Measurements from ENCODE around the gene C9. TPM values are rescaled to one million over a fixed set of nuclear protein-coding genes. Genes with fewer than 3 reads are reported as not detected.

C9 gene
- total RNA-seq, 2 donors from 2014 or later: not detected

- peaks cover 22% of the 10 kb centered on the region for H3K4me1 Mint-ChIP-seq (ENCODE audit: low read depth)
- ATAC-seq (replicated peaks in 1 of 2) (no peak), DNase-seq (no peak)
- no peak overlapping the region for H3K27ac Mint-ChIP-seq
- H3K27me3 Mint-ChIP-seq (ENCODE audit: low read depth): no peaks in the 10 kb centered on the region
- H3K4me3 Mint-ChIP-seq: no peak overlapping the region
- H3K36me3 Mint-ChIP-seq (ENCODE audit: insufficient read depth in 2 of 2): no peaks in the 10 kb centered on the region
- no peaks in the 10 kb centered on the region for H3K9me3 Mint-ChIP-seq
Measured at GRCh38 chr5:39262981-39263380, 101.3 kb downstream of the C9 start.

GRCh38 chr5:39260095-39260494, 104.2 kb downstream of the C9 start:
- DNase-seq: no peak
- Mint-ChIP-seq H3K36me3 (ENCODE audit: insufficient read depth in 2 of 2) (no peaks in the 10 kb centered on the region), H3K4me1 (ENCODE audit: low read depth) (peaks cover 26% of the 10 kb centered on the region), H3K27me3 (ENCODE audit: low read depth) (no peaks in the 10 kb centered on the region), H3K4me3 (no peak overlapping the region), H3K9me3 (no peaks in the 10 kb centered on the region), H3K27ac (no peak overlapping the region)
- ATAC-seq (replicated peaks in 1 of 2): no peak

- Mint-ChIP-seq H3K27ac (no peak overlapping the region), H3K36me3 (ENCODE audit: insufficient read depth in 2 of 2) (no peaks in the 10 kb centered on the region), H3K27me3 (ENCODE audit: low read depth) (no peaks in the 10 kb centered on the region), H3K9me3 (no peaks in the 10 kb centered on the region), H3K4me1 (ENCODE audit: low read depth) (peaks cover 17% of the 10 kb centered on the region), H3K4me3 (no peak overlapping the region)
- ATAC-seq (replicated peaks in 1 of 2) (no peak), DNase-seq (no peak)
Measured at GRCh38 chr5:39257554-39257953, 106.7 kb downstream of the C9 start.

GRCh38 chr5:39256477-39257235, 107.6 kb downstream of the C9 start:
- ATAC-seq (replicated peaks in 1 of 2) (peak; percentile 98 to 99), DNase-seq (peak in 1 of 2 donors; percentile 18)
- Mint-ChIP-seq H3K36me3 (ENCODE audit: insufficient read depth in 2 of 2) (no peaks in the 10 kb centered on the region), H3K27me3 (ENCODE audit: low read depth) (no peaks in the 10 kb centered on the region), H3K27ac (peak overlapping the region; percentile 51), H3K4me3 (peak overlapping the region; percentile 10 to 57), H3K9me3 (no peaks in the 10 kb centered on the region), H3K4me1 (ENCODE audit: low read depth) (peaks cover 17% of the 10 kb centered on the region)

- DNase-seq (no peak), ATAC-seq (replicated peaks in 1 of 2) (no peak)
- Mint-ChIP-seq H3K9me3 (no peaks in the 10 kb centered on the region), H3K27me3 (ENCODE audit: low read depth) (no peaks in the 10 kb centered on the region), H3K36me3 (ENCODE audit: insufficient read depth in 2 of 2) (peaks cover 1 to 3% of the 10 kb centered on the region in 2 donors), H3K4me3 (peak overlapping the region in 1 of 2 donors; percentile 57), H3K4me1 (ENCODE audit: low read depth) (peaks cover 17% of the 10 kb centered on the region), H3K27ac (peak overlapping the region; percentile 38)
Measured at GRCh38 chr5:39255406-39255805, 108.9 kb downstream of the C9 start.

- Mint-ChIP-seq H3K4me3 (no peak overlapping the region), H3K27me3 (ENCODE audit: low read depth) (no peaks in the 10 kb centered on the region), H3K36me3 (ENCODE audit: insufficient read depth in 2 of 2) (peaks cover 5 to 7% of the 10 kb centered on the region in 2 donors), H3K27ac (no peak overlapping the region), H3K4me1 (ENCODE audit: low read depth) (peaks cover 17% of the 10 kb centered on the region), H3K9me3 (peaks cover 3% of the 10 kb centered on the region in 2 donors)
- no peak for ATAC-seq (replicated peaks in 1 of 2)
- DNase-seq: no peak
Measured at GRCh38 chr5:39254671-39255070, 109.6 kb downstream of the C9 start.

DNA sequence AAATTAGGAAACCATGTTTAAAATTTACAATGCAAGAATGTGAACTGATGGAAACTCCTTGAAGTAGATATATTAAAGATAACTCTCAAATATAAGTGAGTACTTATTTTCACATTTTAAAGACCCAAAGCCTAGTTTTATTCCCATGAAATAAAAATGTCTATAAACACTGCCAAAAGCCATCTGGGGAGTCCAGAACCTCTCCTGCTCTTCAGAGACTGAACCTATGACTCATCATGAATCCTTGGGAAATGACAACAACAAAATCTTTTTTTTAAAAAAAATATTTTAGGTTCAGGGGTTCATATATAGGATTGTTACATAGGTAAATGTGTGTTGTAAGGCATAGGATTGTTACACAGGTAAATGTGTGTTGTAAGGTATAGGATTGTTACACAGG, 111.1 kb downstream of the C9 start:
- no peak for ATAC-seq (replicated peaks in 1 of 2)
- H3K4me1 Mint-ChIP-seq (ENCODE audit: low read depth): peaks cover 23% of the 10 kb centered on the region
- H3K27me3 Mint-ChIP-seq (ENCODE audit: low read depth): no peaks in the 10 kb centered on the region
- peaks cover 8 to 9% of the 10 kb centered on the region in 2 donors for H3K36me3 Mint-ChIP-seq (ENCODE audit: insufficient read depth in 2 of 2)
- no peak for DNase-seq
- H3K9me3 Mint-ChIP-seq: peaks cover 5 to 6% of the 10 kb centered on the region in 2 donors
- no peak overlapping the region for H3K4me3 Mint-ChIP-seq
- H3K27ac Mint-ChIP-seq: no peak overlapping the region

GRCh38 chr5:39249564-39250274, 114.6 kb downstream of the C9 start:
- Mint-ChIP-seq H3K9me3 (peaks cover 5 to 6% of the 10 kb centered on the region in 2 donors), H3K4me3 (no peak overlapping the region), H3K36me3 (ENCODE audit: insufficient read depth in 2 of 2) (peaks cover 8 to 9% of the 10 kb centered on the region in 2 donors), H3K4me1 (ENCODE audit: low read depth) (peaks cover 6% of the 10 kb centered on the region), H3K27me3 (ENCODE audit: low read depth) (no peaks in the 10 kb centered on the region), H3K27ac (no peak overlapping the region)
- DNase-seq: no peak
- peak; percentile 65 to 82 for ATAC-seq (replicated peaks in 1 of 2)

GRCh38 chr5:39249069-39249468, 115.2 kb downstream of the C9 start:
- Mint-ChIP-seq H3K36me3 (ENCODE audit: insufficient read depth in 2 of 2) (peaks cover 8 to 9% of the 10 kb centered on the region in 2 donors), H3K27me3 (ENCODE audit: low read depth) (no peaks in the 10 kb centered on the region), H3K9me3 (peaks cover 5 to 6% of the 10 kb centered on the region in 2 donors), H3K4me1 (ENCODE audit: low read depth) (peaks cover 6% of the 10 kb centered on the region), H3K27ac (no peak overlapping the region), H3K4me3 (no peak overlapping the region)
- ATAC-seq (replicated peaks in 1 of 2) (no peak), DNase-seq (no peak)

- Mint-ChIP-seq H3K4me1 (ENCODE audit: low read depth) (peaks cover 11% of the 10 kb centered on the region), H3K4me3 (no peak overlapping the region), H3K36me3 (ENCODE audit: insufficient read depth in 2 of 2) (peaks cover 4 to 8% of the 10 kb centered on the region in 2 donors), H3K9me3 (peaks cover 2 to 7% of the 10 kb centered on the region in 2 donors), H3K27me3 (ENCODE audit: low read depth) (no peaks in the 10 kb centered on the region), H3K27ac (no peak overlapping the region)
- no peak for ATAC-seq (replicated peaks in 1 of 2)
- no peak for DNase-seq
Measured at GRCh38 chr5:39240750-39241149, 123.5 kb downstream of the C9 start.

GRCh38 chr5:39238366-39239105, 125.8 kb downstream of the C9 start:
- H3K27ac Mint-ChIP-seq: no peak overlapping the region
- peak in 1 of 2 donors; percentile 70 for ATAC-seq (replicated peaks in 1 of 2)

DNA sequence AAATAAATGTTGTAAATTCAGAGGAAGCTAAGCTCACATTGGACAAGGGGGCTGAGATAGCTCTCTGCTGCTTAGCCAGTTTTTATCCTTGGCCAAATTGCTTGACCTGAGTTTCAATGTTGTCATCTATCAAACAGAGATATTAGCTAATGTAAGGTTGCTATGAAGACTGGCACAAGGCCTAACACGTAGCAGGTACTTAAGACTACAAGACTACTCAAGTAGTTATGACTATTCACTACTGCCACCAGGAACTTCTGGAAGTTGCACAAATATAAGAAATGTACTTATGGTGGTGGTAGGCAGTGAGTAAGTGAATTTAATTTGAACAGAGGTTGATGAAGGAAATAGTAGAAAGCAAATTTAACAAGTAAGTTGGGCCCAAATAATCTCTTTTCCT, 127.6 kb downstream of the C9 start:
- H3K27ac Mint-ChIP-seq: no peak overlapping the region
- H3K36me3 Mint-ChIP-seq (ENCODE audit: insufficient read depth in 2 of 2): peaks cover 1 to 7% of the 10 kb centered on the region in 2 donors
- H3K4me1 Mint-ChIP-seq (ENCODE audit: low read depth): peaks cover 17% of the 10 kb centered on the region
- H3K27me3 Mint-ChIP-seq (ENCODE audit: low read depth): no peaks in the 10 kb centered on the region
- ATAC-seq (replicated peaks in 1 of 2) (no peak), DNase-seq (no peak)
- H3K4me3 Mint-ChIP-seq: no peak overlapping the region
- peaks cover 0 to 9% of the 10 kb centered on the region in 2 donors for H3K9me3 Mint-ChIP-seq

More at GRCh38 chr5:39238366-39239105, 125.8 kb downstream of the C9 start:
- peaks cover 4 to 8% of the 10 kb centered on the region in 2 donors for H3K36me3 Mint-ChIP-seq (ENCODE audit: insufficient read depth in 2 of 2)
- peaks cover 11% of the 10 kb centered on the region for H3K4me1 Mint-ChIP-seq (ENCODE audit: low read depth)
- DNase-seq: no peak
- no peaks in the 10 kb centered on the region for H3K27me3 Mint-ChIP-seq (ENCODE audit: low read depth)
- H3K4me3 Mint-ChIP-seq: no peak overlapping the region
- peaks cover 2 to 9% of the 10 kb centered on the region in 2 donors for H3K9me3 Mint-ChIP-seq

DNA sequence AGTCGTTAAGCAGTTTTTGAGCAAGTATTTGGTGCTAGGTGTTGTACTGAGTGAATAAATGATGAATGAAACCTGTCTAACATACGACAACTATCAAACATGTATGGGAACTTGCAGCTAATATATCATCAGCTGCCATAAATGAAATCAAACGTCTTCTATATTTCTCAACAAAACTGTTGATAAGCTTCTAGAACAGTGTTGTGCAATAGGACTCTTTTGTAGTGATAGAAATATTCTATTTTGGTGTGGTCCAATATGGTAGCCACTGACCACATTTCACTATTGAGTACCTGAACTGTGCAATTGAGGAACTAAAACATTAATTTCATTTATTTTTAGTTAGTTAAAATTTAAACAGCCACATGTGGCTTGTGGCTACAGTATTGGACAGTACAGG, 128.6 kb downstream of the C9 start:
- H3K4me3 Mint-ChIP-seq: no peak overlapping the region
- peaks cover 27% of the 10 kb centered on the region for H3K4me1 Mint-ChIP-seq (ENCODE audit: low read depth)
- H3K36me3 Mint-ChIP-seq (ENCODE audit: insufficient read depth in 2 of 2): peaks cover 1 to 4% of the 10 kb centered on the region in 2 donors
- no peaks in the 10 kb centered on the region for H3K27me3 Mint-ChIP-seq (ENCODE audit: low read depth)
- peaks cover 0 to 4% of the 10 kb centered on the region in 2 donors for H3K9me3 Mint-ChIP-seq
- no peak for DNase-seq
- no peak overlapping the region for H3K27ac Mint-ChIP-seq
- ATAC-seq (replicated peaks in 1 of 2): no peak
